GM12873 (cell line): ENCODE results near the gene P2RX1.

Experiments used
- TF ChIP-seq, protein P1 (sequence below): IDR thresholded peaks from 2 replicates; pipeline ENCODE4 v1.5.1; 2012; ENCODE audit warnings: low read depth, mild to moderate bottlenecking, moderate library complexity, low read length, control low read depth; ENCODE audit not compliant: insufficient read depth; ENCODE audit errors: missing control alignments

P2RX1 gene

GRCh38 chr17:3914312-3914670 is 2.0 kb downstream of the P2RX1 start:
- TF ChIP-seq, protein P1, sequence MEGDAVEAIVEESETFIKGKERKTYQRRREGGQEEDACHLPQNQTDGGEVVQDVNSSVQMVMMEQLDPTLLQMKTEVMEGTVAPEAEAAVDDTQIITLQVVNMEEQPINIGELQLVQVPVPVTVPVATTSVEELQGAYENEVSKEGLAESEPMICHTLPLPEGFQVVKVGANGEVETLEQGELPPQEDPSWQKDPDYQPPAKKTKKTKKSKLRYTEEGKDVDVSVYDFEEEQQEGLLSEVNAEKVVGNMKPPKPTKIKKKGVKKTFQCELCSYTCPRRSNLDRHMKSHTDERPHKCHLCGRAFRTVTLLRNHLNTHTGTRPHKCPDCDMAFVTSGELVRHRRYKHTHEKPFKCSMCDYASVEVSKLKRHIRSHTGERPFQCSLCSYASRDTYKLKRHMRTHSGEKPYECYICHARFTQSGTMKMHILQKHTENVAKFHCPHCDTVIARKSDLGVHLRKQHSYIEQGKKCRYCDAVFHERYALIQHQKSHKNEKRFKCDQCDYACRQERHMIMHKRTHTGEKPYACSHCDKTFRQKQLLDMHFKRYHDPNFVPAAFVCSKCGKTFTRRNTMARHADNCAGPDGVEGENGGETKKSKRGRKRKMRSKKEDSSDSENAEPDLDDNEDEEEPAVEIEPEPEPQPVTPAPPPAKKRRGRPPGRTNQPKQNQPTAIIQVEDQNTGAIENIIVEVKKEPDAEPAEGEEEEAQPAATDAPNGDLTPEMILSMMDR: no peak

GRCh38 chr17:3913531-3914311 is 2.5 kb downstream of the P2RX1 start:
- TF ChIP-seq, protein P1: peak; percentile 100

GRCh38 chr17:3912827-3913226 is 3.4 kb downstream of the P2RX1 start:
- TF ChIP-seq, protein P1: no peak

DNA sequence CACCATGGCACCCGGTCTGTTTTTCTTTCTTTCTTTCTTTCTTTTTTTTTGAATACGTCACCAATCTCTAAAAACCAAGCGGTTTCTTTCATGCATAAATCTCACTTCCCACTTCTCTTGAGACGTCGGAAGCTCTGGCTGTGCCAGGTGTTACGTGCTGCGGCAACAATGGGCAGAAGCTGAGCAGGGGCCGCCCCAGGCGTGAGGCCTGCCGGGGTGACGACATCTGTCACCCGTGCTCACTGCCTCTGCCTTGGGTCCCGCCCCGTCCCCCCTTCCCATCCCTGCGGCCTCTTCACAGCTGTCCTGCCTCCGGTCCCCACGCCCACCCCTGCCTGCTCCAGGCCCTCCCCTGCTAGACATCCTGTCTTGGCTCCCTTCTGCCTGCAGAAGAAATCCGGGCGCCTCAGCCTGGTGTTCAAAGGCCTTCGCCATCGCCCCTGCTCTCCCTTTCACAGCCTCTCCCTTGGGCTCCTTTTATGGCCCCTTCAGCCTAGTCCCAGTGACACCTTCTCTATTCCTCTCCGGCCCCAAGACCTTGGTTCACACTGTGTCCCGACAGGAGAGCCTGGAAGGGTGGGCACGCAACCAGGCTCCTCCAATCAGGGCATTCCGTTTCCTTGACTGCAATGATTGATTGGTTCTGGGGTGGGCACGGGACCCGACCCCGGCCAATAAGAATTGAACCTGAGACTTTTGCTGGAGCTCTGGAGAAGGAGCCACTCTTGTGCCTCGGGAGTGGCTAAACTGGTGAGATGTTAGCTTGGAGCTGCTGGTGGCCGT is 4.8 kb downstream of the P2RX1 start:
- TF ChIP-seq, protein P1: no peak

DNA sequence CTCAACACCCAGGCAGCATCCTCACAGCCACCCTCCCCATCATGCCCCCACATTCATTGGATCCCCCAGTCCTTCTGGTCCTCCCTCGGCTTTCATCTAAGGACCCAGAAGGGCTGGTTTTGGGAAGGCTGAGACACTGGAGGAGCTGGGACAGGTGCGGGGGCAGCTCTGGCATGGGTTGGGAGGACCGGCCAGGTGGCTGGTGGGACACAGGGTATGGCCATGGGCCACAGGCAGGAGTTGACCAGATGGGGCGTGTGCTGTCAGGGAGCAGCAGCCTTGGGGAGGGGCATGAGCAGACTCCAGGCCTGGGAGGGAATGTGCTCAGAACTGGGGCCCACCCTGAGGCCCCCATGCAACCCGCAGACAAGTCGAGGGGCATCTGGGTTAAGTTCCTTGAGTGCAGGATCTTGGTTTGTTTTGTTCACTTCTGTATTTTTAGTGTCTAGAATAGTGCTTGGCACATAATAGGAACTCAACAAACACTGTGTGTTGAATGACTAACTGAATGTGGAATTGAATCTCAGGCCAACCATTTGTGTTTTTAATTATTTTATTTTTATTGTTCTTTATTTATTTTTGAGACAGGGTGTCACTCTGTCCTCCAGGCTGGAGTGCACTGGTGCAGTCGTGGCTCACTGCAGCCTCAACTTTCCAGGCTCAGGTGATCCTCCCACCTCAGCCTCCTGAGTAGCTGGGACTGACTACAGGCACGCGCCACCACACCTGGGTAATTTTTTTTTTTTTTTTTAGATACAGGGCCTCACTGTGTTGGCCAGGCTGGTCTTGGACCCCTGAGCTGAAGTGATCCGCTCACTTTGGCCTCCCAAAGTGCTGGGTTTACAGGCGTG is 5.6 kb downstream of the P2RX1 start:
- TF ChIP-seq, protein P1: no peak

DNA sequence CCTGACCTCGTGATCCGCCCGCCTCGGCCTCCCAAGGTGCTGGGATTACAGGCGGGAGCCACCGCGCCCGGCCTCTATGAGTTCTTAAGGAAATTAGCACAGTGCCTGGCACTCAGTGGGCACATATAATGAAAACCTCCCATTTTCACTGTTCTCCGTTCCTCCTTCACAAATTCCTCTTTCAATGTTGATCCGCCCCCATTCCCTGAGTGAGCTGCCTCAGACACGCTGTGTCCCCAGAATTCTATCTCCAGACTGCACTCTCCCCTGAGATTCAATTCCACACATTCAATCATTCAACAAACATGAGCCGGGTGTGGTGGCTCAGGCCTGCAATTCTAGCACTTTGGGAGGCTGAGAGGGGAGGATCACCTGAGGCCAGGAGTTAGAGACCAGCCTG is 7.0 kb downstream of the P2RX1 start:
- TF ChIP-seq, protein P1: no peak

GRCh38 chr17:3907483-3908216 is 8.6 kb downstream of the P2RX1 start:
- TF ChIP-seq, protein P1: peak; percentile 40
